SKM-1 (cell line): ENCODE measurements around the gene DLG2.
"Not testable (repeated sequence)": the region's sequence is repeated elsewhere in the genome, so short reads cannot be mapped to it uniquely, and the experiment has no call there.

ENCODE experiments used
- DNase-seq: peaks from one replicate; lab custom pipeline; 2025; ENCODE audit not compliant: unreplicated experiment; lab: John Stamatoyannopoulos, UW

DLG2 gene

DNA sequence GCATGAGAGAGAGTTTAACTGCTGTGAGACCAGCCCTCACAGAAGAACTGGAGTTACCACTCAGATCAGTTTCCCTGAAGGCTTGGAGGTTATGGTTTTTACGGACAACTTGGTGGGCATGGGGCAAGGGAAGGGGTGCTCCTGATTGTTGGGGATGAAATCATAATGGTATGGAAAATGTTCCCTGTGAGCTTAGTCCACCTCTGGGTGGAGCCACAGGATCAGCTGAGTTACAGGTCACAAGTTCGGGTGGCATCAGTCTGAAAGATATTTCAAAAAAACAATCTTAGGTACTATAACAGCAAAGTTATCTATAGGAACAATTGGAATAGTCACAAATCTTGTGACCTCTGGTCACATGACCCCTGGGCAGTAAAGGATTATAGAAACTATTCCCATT is 162.9 kb downstream of the DLG2 start:
- no peak for DNase-seq

- no peak for DNase-seq
These were observed 167.8 kb downstream of the DLG2 start for GRCh38 chr11:85459304-85459703.

GRCh38 chr11:85444479-85444878 is 182.7 kb downstream of the DLG2 start:
- no peak for DNase-seq

- no peak for DNase-seq
These were observed 186.9 kb downstream of the DLG2 start for GRCh38 chr11:85440273-85440672.

DNA sequence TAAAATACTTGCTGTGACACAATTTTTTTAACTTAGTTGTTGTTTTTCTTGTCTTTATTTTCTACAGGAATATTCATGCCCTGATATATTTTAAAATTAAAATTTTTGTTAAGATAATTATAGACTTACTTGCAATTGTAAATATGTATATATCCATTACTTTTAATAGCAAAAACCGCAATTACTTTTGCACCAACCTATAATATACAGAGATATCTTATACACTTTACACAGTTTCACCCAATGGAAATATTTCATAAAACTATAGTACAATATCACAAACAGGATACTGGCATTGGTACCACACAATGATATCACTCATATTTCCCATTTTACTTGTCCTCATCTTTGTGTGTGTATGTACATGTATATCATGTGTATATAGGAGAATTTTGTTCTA is 188.8 kb downstream of the DLG2 start:
- DNase-seq = no peak

- no peak for DNase-seq
These were observed 195.8 kb downstream of the DLG2 start for GRCh38 chr11:85431319-85431718.

DNA sequence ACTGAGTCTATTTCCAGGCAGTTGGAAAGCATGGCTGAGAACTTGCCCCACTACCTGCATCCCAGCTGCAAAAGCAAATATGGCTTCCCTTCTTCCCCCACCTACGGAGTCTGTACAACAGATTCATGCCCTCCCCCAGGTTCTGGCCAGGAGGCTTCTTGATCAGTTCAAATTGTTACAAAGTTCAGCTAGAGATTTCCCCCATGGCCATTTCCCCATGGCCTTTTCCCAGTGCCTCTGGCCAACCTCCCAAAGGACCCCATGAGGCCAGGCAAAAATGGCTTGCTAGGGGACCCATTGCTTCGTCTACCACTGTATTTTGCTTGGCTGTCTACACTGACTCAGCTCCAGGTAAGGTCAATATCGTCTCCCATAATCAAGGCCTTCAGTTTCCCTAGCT is 203.3 kb downstream of the DLG2 start:
- DNase-seq = no peak

DNA sequence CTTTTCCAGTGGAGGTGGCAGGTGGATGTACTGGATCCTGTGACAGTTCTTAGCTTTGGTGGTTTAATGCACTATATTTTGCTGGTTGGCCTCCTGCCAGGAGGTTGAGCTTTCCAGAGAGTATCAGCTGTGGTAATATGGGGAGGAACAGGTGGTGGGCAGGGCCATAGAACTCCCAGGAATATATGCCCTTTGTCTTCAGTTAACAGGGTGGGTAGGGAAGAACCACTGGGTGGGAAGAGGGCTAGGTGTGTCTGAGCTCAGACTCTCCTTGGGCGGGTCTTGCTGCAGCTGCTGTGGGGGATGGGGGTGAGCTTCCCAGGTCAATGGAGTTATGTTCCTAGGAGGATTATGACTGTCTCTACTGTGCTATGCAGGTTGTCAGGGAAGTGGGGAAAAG is 203.8 kb downstream of the DLG2 start:
- DNase-seq = no peak

DNA sequence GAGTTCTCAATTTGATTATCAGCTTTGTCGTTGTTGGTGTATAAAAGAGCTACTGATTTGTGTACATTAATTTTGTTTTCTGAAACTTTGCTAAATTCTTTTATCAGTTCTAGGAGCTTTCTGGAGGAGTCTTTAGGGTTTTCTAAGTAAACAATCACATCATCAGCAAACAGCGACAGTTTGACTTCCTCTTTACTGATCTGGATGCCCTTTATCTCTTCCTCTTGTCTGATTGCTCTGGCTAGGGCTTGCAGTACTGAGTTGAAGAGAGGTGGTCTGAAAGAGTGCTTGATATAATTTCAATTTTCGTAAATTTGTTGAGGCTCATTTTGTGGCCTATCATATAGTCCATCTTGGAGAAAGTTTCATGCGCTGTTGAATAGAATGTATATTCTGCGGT is 213.0 kb downstream of the DLG2 start:
- DNase-seq = no peak

DNA sequence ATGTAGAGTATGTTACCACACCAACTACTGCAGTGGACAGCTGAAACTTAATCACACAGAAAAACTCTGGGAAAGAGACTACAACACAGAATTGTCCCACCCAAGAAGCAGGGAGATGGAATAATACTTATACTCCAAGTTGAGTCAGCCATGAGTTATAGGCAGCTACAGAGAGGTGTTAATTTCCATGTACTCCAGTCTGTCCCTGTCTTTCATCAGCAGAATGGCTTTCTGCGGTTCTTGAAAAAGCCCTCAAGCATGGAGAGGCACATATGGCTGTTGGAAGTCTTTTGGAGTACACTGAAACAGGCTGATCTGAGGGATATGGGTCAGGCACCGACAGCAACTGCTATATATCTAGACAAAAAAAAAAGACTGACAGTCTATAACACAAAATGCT is 219.5 kb downstream of the DLG2 start:
- DNase-seq = no peak

DNA sequence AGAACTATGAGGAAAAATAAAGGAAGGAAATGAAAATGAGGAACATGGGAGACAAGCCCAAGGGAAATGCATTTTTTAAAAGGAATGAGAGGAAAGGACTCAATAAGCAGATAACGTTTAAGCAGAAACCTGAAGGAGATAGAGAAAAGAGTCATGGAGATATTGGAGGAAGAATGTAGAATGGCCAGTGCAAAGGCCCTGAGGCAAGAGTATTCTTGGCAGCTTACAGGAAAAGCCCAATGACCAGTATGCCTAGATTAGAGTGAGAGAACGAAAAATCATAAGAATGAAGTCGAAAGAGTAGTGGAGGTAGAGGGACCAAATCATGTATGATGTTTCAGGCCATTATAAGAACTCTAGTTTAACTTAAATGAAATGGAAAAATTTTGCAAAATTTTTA is 220.3 kb downstream of the DLG2 start:
- DNase-seq = no peak

DNA sequence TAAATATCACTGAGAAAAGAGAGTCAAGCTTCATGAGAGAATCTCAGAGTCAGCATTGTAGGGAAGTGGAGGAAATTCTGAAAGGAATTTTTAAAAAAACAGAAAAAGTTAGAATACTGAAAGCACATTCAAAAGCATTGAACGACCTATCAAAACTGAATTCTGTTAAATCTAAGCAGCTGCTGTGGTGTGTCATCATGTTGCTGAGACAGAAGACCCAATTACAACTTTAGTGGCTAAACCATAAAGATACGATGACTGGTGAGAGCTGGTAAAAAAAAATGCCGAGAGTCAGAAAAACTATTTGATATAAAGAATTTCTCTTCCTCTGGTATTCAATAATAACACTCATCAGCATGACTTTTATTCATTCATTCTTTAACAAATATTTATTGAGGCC is 220.8 kb downstream of the DLG2 start:
- no peak for DNase-seq

GRCh38 chr11:85395515-85396055 is 231.6 kb downstream of the DLG2 start:
- DNase-seq = not testable (repeated sequence)

DNA sequence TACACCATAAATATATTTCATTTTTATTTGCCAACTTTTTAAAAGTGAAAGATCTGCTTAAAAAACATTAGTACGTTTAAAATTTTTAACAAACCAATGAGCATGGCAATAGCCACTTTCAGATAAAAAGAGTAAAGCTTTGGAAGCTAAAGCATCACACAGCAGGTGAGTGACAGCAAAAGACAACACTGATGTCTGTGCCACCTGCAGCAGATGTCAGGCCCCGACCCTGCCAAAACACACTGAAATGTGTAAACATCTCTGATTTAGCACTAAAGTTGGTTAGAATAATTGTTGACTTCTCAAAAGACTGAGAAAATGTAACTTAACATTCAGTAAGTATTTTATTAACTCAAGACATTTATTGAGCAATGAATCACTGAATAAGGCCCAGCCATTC is 232.9 kb downstream of the DLG2 start:
- DNase-seq = no peak

DNA sequence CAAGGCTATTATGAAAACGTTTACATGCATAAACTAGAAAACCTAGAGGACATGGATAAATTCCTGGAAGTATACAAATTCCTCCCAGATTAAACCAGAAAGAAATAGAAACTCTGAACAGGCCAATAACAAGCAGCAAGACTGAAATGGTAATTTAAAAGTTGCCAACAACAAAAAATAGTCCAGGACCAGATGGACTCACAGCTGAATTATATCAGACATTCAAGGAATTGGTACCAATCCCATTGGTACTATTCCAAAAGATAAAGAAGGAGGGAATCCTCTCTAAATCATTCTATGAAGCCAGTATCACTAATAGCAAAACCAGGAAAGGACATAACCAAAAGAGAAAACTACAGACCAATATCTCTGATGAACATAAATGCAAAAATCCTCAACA is 236.0 kb downstream of the DLG2 start:
- no peak for DNase-seq

GRCh38 chr11:85385547-85385946 is 241.6 kb downstream of the DLG2 start:
- DNase-seq = no peak

GRCh38 chr11:85385111-85385510 is 242.0 kb downstream of the DLG2 start:
- no peak for DNase-seq

- no peak for DNase-seq
These were observed 248.1 kb downstream of the DLG2 start for GRCh38 chr11:85379066-85379465.

DNA sequence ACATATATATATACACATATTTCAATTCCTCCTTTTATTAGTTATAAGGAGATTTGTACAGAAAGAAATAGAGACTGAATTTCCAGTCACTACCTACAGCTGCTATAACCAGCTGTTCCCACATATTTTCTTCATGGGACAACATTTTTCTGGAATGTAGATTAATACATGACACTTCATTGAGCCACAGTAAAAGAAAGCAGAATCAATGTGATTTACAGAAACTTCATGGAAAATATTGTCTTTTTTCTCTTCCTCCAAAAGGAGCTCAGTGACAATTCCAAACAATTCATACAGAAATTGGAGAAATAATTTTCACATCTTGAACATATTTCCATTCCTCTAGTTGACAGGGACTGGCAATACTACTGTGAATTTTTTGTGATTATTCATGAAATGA is 249.2 kb downstream of the DLG2 start:
- no peak for DNase-seq

- no peak for DNase-seq
These were observed 267.3 kb downstream of the DLG2 start for GRCh38 chr11:85359859-85360258.

- no peak for DNase-seq
These were observed 271.2 kb downstream of the DLG2 start for GRCh38 chr11:85355921-85356320.

DNA sequence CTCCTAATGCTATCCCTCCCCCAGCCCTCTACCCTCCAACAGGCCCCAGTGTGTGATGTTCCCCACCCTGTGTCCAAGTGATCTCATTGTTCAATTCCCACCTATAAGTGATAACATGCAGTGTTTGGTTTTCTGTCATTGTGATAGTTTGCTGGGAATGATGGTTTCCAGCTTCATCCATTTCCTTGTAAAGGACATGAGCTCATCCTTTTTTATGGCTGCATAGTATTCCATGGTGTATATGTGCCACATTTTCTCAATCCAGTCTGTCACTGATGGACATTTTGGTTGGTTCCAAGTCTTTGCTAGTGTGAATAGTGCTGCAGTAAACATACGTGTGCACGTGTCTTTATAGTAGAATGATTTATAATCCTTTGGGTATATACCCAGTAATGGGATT is 277.6 kb downstream of the DLG2 start:
- not testable (repeated sequence) for DNase-seq

GRCh38 chr11:85348945-85349344 is 278.2 kb downstream of the DLG2 start:
- DNase-seq = no peak

GRCh38 chr11:85347291-85347690 is 279.9 kb downstream of the DLG2 start:
- no peak for DNase-seq
